ENCODE results near the gene SH3PXD2A. TPM values are rescaled to one million over a fixed set of nuclear protein-coding genes. Genes with fewer than 3 reads are reported as not detected.

The SH3PXD2A gene
- total RNA-seq, 1 donor from 2014 or later: 30.3 TPM

DNA sequence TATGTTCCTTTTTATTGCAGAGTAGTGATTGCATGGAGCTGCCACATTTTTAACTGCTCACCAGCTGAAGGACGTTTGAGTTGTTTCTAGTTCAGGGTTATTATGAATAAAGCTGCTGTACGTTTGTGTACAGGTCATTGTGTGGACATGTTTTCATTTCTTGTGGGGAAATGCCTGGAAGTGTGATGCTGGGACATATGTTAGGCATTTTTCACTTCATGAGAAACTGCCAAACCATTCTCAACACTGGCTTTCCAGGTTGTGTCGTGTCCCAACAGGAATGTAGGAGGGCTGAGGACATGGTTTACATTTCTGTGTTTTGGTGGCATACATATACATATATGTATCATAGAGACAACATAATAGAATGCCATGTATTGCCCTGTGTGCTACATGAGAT lies 288.8 kb downstream of the SH3PXD2A start:
- H3K9ac ChIP-seq (ENCODE audit: low read depth in 1 of 3, low read length in 3 of 3): no peak overlapping the region
- H3K9me3 ChIP-seq (ENCODE audit: control insufficient read depth in 3 of 3, low read length in 3 of 3): no peaks in the 10 kb centered on the region
- peaks cover 11 to 35% (median 12%) of the 10 kb centered on the region in 3 donors for H3K4me1 ChIP-seq (ENCODE audit: control insufficient read depth in 3 of 3, insufficient read depth in 3 of 3, low read length in 3 of 3)
- H3K27ac ChIP-seq (ENCODE audit: low read depth, low read length): no peak overlapping the region
- no peak overlapping the region for H3K4me3 ChIP-seq (ENCODE audit: low read length in 3 of 3)
- peaks cover 2 to 6% (median 3%) of the 10 kb centered on the region in 3 donors for H3K36me3 ChIP-seq (ENCODE audit: control insufficient read depth in 3 of 3, insufficient read depth in 3 of 3, low read length in 3 of 3)
- H3K27me3 ChIP-seq (ENCODE audit: control insufficient read depth in 3 of 3, insufficient read depth in 3 of 3, low read length in 3 of 3): no peaks in the 10 kb centered on the region

DNA sequence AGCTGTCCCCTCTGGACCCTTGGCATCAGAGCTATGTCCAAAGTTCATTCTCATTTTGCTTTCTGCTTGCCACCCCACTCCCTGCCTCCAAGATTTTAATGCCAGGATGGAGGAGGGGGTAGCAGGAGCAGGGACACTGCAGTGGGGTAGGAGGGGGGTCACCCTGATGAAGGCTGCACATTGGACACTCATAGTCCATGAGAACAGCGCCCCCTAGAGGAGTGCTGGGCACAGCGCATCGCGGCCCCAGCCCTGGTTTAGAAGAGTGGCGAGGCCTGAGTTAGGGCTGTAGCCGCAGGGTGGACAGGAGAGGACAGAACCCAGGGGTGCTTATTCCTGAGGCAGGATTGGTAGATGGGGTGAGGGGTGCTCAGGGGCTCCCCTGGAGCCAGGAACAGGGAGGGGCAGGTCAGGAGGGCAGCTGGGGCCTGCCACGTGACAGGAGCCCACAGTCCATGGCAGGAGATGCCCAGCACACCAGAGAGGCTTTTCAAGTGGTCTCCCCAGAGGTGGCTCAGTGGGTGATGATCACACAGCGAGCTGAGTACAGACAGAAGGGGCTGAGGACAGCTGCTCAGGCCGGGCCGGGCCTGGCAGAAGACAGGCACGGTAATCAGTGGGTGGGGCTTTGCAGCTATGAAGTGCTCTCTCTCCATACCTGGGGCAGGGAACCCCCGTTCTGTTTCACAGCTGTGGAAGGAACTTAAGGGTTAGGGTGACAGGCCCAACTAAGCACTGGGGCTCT lies 290.4 kb downstream of the SH3PXD2A start:
- Histone ChIP-seq H3K36me3 (ENCODE audit: control insufficient read depth in 3 of 3, insufficient read depth in 3 of 3, low read length in 3 of 3) (peaks cover under 1 to 4% (median 2%) of the 10 kb centered on the region in 3 donors), H3K27me3 (ENCODE audit: control insufficient read depth in 3 of 3, insufficient read depth in 3 of 3, low read length in 3 of 3) (no peaks in the 10 kb centered on the region), H3K4me3 (ENCODE audit: low read length in 3 of 3) (no peak overlapping the region), H3K9me3 (ENCODE audit: control insufficient read depth in 3 of 3, low read length in 3 of 3) (peaks cover 0 to 4% (median 0%) of the 10 kb centered on the region in 3 donors), H3K9ac (ENCODE audit: low read depth in 1 of 3, low read length in 3 of 3) (no peak overlapping the region), H3K4me1 (ENCODE audit: control insufficient read depth in 3 of 3, insufficient read depth in 3 of 3, low read length in 3 of 3) (peaks cover 21 to 47% (median 23%) of the 10 kb centered on the region in 3 donors), H3K27ac (ENCODE audit: low read depth, low read length) (no peak overlapping the region)

DNA sequence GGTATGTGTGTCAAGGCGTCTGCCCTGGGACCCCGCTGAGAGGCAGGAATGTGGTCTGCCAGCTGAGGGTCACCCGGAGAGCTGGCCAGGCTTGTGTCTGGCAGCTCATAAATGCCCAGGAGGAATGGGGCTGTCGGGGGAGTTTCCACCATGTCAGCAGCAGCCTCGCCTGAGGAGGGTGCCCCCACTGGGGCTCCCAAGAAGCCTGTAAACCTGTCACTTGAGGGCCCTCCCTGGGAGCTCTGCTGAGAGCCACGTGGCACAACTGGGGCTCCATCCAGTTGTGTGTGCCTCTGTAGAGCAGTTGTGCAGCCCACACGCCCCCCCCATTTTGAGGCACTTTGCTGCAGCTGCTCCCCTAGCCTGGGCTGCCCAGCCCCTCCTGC lies 291.3 kb downstream of the SH3PXD2A start:
- no peak overlapping the region for H3K4me3 ChIP-seq (ENCODE audit: low read length in 3 of 3)
- peak overlapping the region; percentile 78 for H3K27ac ChIP-seq (ENCODE audit: low read depth, low read length)
- H3K9ac ChIP-seq (ENCODE audit: low read depth in 1 of 3, low read length in 3 of 3): peak overlapping the region in 1 of 3 donors; percentile 41
- H3K36me3 ChIP-seq (ENCODE audit: control insufficient read depth in 3 of 3, insufficient read depth in 3 of 3, low read length in 3 of 3): peaks cover 0 to 9% (median 4%) of the 10 kb centered on the region in 3 donors
- no peaks in the 10 kb centered on the region for H3K27me3 ChIP-seq (ENCODE audit: control insufficient read depth in 3 of 3, insufficient read depth in 3 of 3, low read length in 3 of 3)
- H3K4me1 ChIP-seq (ENCODE audit: control insufficient read depth in 3 of 3, insufficient read depth in 3 of 3, low read length in 3 of 3): peaks cover 27 to 49% (median 29%) of the 10 kb centered on the region in 3 donors
- peaks cover 0 to 4% (median 0%) of the 10 kb centered on the region in 3 donors for H3K9me3 ChIP-seq (ENCODE audit: control insufficient read depth in 3 of 3, low read length in 3 of 3)

DNA sequence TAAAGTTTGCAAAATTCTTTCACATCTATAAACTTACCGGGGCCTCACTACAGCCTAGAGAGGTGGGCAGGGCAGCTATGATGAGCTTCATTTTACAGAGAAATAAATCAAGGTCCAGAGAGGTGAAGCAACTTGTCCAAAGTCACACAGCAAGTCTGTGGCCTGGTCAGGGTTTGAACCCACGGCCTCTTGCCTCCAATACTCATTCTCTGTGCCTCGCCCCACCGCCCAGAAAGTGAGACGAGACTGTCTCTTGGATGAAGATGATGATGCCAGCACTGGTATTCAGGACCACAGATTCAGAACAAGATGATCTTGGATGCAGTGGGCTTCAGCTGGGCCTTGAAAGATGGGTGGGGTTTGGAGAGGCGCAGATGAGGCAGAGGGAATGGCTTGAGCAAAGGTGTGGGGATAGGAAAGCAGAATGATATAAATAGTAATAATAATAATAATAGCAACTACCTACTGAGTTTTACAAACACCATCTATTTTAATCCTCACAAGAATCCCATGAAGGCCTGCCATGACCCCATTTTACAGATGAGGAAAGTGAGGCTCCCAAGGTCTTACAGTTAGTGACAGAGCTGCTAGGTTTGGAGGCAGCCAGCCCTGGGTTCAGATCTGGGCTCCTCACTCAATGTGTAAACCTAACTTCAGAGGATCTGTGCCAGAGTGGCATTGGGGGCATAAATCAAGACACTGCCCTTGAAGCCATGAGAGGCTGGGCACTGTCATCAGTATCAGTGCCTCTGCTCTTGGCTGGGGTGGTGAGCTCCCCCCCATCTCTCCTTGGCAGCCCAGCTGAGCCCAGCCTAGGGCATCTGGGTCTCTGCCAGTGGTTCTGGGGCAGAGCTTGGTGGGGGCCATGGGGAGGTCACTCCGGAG lies 291.9 kb downstream of the SH3PXD2A start:
- peak overlapping the region in 1 of 3 donors; percentile 41 for H3K9ac ChIP-seq (ENCODE audit: low read depth in 1 of 3, low read length in 3 of 3)
- no peaks in the 10 kb centered on the region for H3K27me3 ChIP-seq (ENCODE audit: control insufficient read depth in 3 of 3, insufficient read depth in 3 of 3, low read length in 3 of 3)
- H3K36me3 ChIP-seq (ENCODE audit: control insufficient read depth in 3 of 3, insufficient read depth in 3 of 3, low read length in 3 of 3): peaks cover 0 to 9% (median 4%) of the 10 kb centered on the region in 3 donors
- no peak overlapping the region for H3K4me3 ChIP-seq (ENCODE audit: low read length in 3 of 3)
- peak overlapping the region; percentile 78 for H3K27ac ChIP-seq (ENCODE audit: low read depth, low read length)
- peaks cover 0 to 4% (median 0%) of the 10 kb centered on the region in 3 donors for H3K9me3 ChIP-seq (ENCODE audit: control insufficient read depth in 3 of 3, low read length in 3 of 3)
- H3K4me1 ChIP-seq (ENCODE audit: control insufficient read depth in 3 of 3, insufficient read depth in 3 of 3, low read length in 3 of 3): peaks cover 34 to 54% (median 36%) of the 10 kb centered on the region in 3 donors

DNA sequence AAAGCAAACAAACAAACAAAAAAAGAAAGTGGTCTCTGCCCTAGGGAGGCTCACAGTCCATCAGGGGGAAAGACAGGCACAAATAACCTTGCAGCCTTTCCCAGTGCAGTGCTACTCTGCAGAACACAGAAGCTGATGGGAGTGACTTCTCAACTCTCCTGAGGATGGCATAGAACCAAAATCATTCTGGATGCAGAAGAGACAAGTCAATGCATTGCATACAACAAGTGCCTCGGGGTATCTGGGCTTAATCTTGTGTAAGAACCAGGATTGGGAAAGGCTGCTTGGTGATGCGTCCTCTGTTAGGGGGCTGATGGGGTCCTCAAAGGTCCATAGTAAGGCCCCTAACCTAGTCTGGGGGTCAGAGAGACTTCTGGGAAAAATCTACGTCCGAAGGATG lies 293.0 kb downstream of the SH3PXD2A start:
- Histone ChIP-seq H3K4me3 (ENCODE audit: low read length in 3 of 3) (no peak overlapping the region), H3K36me3 (ENCODE audit: control insufficient read depth in 3 of 3, insufficient read depth in 3 of 3, low read length in 3 of 3) (peaks cover 0 to 6% (median 4%) of the 10 kb centered on the region in 3 donors), H3K27ac (ENCODE audit: low read depth, low read length) (no peak overlapping the region), H3K9ac (ENCODE audit: low read depth in 1 of 3, low read length in 3 of 3) (no peak overlapping the region), H3K27me3 (ENCODE audit: control insufficient read depth in 3 of 3, insufficient read depth in 3 of 3, low read length in 3 of 3) (no peaks in the 10 kb centered on the region), H3K4me1 (ENCODE audit: control insufficient read depth in 3 of 3, insufficient read depth in 3 of 3, low read length in 3 of 3) (peaks cover 39 to 61% (median 44%) of the 10 kb centered on the region in 3 donors), H3K9me3 (ENCODE audit: control insufficient read depth in 3 of 3, low read length in 3 of 3) (peaks cover 0 to 4% (median 0%) of the 10 kb centered on the region in 3 donors)

DNA sequence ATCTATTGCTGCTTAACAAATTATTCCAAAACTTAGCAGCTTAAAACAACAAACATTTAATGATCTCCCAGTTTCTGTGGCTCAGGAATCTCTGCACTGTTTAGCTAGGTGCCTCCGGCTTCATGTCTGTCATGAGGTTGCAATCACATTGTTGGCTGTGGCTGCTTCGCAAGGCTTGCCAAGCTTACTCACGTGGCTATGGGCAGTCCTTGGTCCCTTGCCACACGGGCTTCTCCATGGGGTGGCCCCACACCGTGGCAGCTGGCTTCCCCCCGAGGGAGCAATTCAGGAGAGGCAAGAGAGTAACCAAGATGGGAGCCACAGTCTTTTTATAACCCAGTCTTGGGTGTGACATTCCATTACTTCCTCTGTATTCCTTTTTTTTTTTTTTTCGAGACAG lies 294.5 kb downstream of the SH3PXD2A start:
- H3K27ac ChIP-seq (ENCODE audit: low read depth, low read length): no peak overlapping the region
- H3K9me3 ChIP-seq (ENCODE audit: control insufficient read depth in 3 of 3, low read length in 3 of 3): peaks cover 0 to 4% (median 0%) of the 10 kb centered on the region in 3 donors
- peaks cover 0 to 6% (median 4%) of the 10 kb centered on the region in 3 donors for H3K36me3 ChIP-seq (ENCODE audit: control insufficient read depth in 3 of 3, insufficient read depth in 3 of 3, low read length in 3 of 3)
- no peak overlapping the region for H3K9ac ChIP-seq (ENCODE audit: low read depth in 1 of 3, low read length in 3 of 3)
- H3K4me1 ChIP-seq (ENCODE audit: control insufficient read depth in 3 of 3, insufficient read depth in 3 of 3, low read length in 3 of 3): peaks cover 49 to 71% (median 59%) of the 10 kb centered on the region in 3 donors
- no peaks in the 10 kb centered on the region for H3K27me3 ChIP-seq (ENCODE audit: control insufficient read depth in 3 of 3, insufficient read depth in 3 of 3, low read length in 3 of 3)
- H3K4me3 ChIP-seq (ENCODE audit: low read length in 3 of 3): no peak overlapping the region

DNA sequence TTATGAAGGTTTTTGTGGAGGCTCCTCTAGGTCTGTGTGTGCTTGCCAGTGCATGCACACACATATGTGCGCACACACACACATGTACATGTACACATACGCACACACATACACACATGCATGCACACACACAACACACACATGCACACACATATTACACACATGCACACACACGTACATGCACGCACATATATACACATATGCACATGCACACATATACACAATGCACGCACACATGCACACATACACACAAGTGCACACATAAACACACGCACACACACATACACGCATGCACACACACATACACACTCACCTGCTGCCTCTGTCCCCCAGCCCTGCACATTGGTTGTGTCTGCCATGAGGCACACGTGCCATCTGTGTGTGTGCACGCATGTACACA lies 295.6 kb downstream of the SH3PXD2A start:
- Histone ChIP-seq H3K36me3 (ENCODE audit: control insufficient read depth in 3 of 3, insufficient read depth in 3 of 3, low read length in 3 of 3) (peaks cover 0 to 6% (median 4%) of the 10 kb centered on the region in 3 donors), H3K9me3 (ENCODE audit: control insufficient read depth in 3 of 3, low read length in 3 of 3) (peaks cover 0 to 4% (median 0%) of the 10 kb centered on the region in 3 donors), H3K4me1 (ENCODE audit: control insufficient read depth in 3 of 3, insufficient read depth in 3 of 3, low read length in 3 of 3) (peaks cover 50 to 70% (median 65%) of the 10 kb centered on the region in 3 donors), H3K4me3 (ENCODE audit: low read length in 3 of 3) (no peak overlapping the region), H3K27me3 (ENCODE audit: control insufficient read depth in 3 of 3, insufficient read depth in 3 of 3, low read length in 3 of 3) (no peaks in the 10 kb centered on the region), H3K27ac (ENCODE audit: low read depth, low read length) (no peak overlapping the region), H3K9ac (ENCODE audit: low read depth in 1 of 3, low read length in 3 of 3) (peak overlapping the region in 1 of 3 donors; percentile 16)

DNA sequence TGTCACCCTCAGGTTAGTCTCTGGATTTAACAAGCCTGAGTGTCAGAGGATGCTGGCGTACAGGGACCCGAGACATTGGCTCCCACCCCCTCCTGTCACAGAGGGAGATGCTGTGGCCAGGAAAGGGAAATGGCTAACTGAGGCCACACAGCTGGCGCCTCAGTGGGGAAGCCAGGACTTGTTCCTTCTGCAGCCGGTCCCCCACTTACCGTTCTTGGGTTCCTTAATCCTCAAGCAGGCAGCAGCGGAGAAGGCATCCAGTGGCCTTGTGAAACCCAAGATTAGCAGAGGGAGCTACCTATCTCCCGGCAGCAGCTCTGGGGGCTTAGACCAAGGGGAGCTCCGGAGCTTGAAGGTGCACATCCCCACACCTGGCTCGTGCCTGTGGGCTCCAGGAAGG lies 296.5 kb downstream of the SH3PXD2A start:
- Histone ChIP-seq H3K4me3 (ENCODE audit: low read length in 3 of 3) (peak overlapping the region in 2 of 3 donors; percentile 22 to 24), H3K4me1 (ENCODE audit: control insufficient read depth in 3 of 3, insufficient read depth in 3 of 3, low read length in 3 of 3) (peaks cover 49 to 70% (median 61%) of the 10 kb centered on the region in 3 donors), H3K27ac (ENCODE audit: low read depth, low read length) (peak overlapping the region; percentile 16), H3K27me3 (ENCODE audit: control insufficient read depth in 3 of 3, insufficient read depth in 3 of 3, low read length in 3 of 3) (no peaks in the 10 kb centered on the region), H3K9me3 (ENCODE audit: control insufficient read depth in 3 of 3, low read length in 3 of 3) (peaks cover 0 to 4% (median 0%) of the 10 kb centered on the region in 3 donors), H3K36me3 (ENCODE audit: control insufficient read depth in 3 of 3, insufficient read depth in 3 of 3, low read length in 3 of 3) (peaks cover 0 to 6% (median 4%) of the 10 kb centered on the region in 3 donors), H3K9ac (ENCODE audit: low read depth in 1 of 3, low read length in 3 of 3) (peak overlapping the region in 2 of 3 donors; percentile 36 to 45)

DNA sequence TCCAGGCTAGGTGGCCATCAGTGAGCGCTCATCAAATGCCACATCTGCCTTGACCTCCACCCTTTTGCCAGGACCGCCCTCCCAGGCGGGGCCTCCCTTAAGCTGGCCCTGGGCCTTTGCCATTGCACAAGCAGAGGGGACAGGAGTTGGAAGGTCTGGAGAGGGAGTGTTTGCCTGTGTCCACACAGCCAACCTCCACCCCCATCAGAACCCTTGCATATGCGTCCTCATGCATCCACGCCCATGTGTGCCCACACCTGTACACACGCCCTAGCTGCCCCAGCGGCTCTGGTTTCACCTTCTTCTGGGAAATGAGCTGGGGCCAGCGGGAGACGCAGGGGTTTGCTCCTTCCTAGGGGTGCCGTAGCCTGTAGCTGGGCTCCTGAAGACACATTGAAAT lies 297.9 kb downstream of the SH3PXD2A start:
- H3K9me3 ChIP-seq (ENCODE audit: control insufficient read depth in 3 of 3, low read length in 3 of 3): peaks cover 0 to 4% (median 0%) of the 10 kb centered on the region in 3 donors
- H3K36me3 ChIP-seq (ENCODE audit: control insufficient read depth in 3 of 3, insufficient read depth in 3 of 3, low read length in 3 of 3): peaks cover 0 to 6% (median 4%) of the 10 kb centered on the region in 3 donors
- H3K4me3 ChIP-seq (ENCODE audit: low read length in 3 of 3): peak overlapping the region; percentile 27 to 84 (median 81)
- H3K27ac ChIP-seq (ENCODE audit: low read depth, low read length): peak overlapping the region; percentile 82
- peak overlapping the region in 2 of 3 donors; percentile 24 to 85 for H3K9ac ChIP-seq (ENCODE audit: low read depth in 1 of 3, low read length in 3 of 3)
- H3K27me3 ChIP-seq (ENCODE audit: control insufficient read depth in 3 of 3, insufficient read depth in 3 of 3, low read length in 3 of 3): no peaks in the 10 kb centered on the region
- peaks cover 46 to 69% (median 58%) of the 10 kb centered on the region in 3 donors for H3K4me1 ChIP-seq (ENCODE audit: control insufficient read depth in 3 of 3, insufficient read depth in 3 of 3, low read length in 3 of 3)
